Measurements from ENCODE around the gene DACT3.

DACT3 gene

GRCh38 chr19:46626446-46626845, 34.5 kb downstream of the DACT3 start:
- DNase-seq (ENCODE audit: low read depth, low spot score) = no peak
- POLR2A ChIA-PET = interaction anchor here (1.5 kb wide), 1 partner anchor 16 kb away, joined by 4 read pairs; no protein-coding TSS in a partner anchor
- H3K4me3 ChIP-seq (ENCODE audit: low read depth, low read length) = no peak overlapping the region
- no peak for TF ChIP-seq CTCF (IDR thresholded peaks at IDR 0.05; ENCODE audit: insufficient read depth, low read length, missing control alignments)
- CTCF ChIA-PET = interaction anchor here (1.3 to 6.1 kb wide), 3 partner anchors 12 to 36 kb away, joined by 4 to 66 read pairs (median 25); partner anchors contain the start of gene DACT3

GRCh38 chr19:46625731-46626130, 35.3 kb downstream of the DACT3 start:
- no peak for TF ChIP-seq CTCF (IDR thresholded peaks at IDR 0.05; ENCODE audit: insufficient read depth, low read length, missing control alignments)
- POLR2A ChIA-PET = interaction anchor here (1.5 kb wide), 1 partner anchor 15 kb away, joined by 4 read pairs; no protein-coding TSS in a partner anchor
- H3K4me3 ChIP-seq (ENCODE audit: low read depth, low read length) = no peak overlapping the region
- CTCF ChIA-PET = interaction anchor here (1.5 to 6.1 kb wide), 4 partner anchors 11 to 37 kb away, joined by 3 to 66 read pairs (median 15); partner anchors contain the start of genes DACT3 and GNG8
- no peak for DNase-seq (ENCODE audit: low read depth, low spot score)

GRCh38 chr19:46624958-46625661, 35.9 kb downstream of the DACT3 start, which contains the start of gene PTGIR:
TSS of gene PTGIR (minus strand) at chr19:46625089. CDS start at chr19:46624225, 864 bp downstream.
- ChIA-PET POLR2A (interaction anchor here (1.5 to 1.8 kb wide), 2 partner anchors 14 to 24 kb away, joined by 4 to 6 read pairs; partner anchors contain the start of gene CALM3), CTCF (interaction anchor here (0.7 to 6.1 kb wide), 6 partner anchors 8 to 124 kb away, joined by 3 to 66 read pairs (median 4); partner anchors contain the start of genes DACT3 and GNG8)
- TF ChIP-seq CTCF (IDR thresholded peaks at IDR 0.05; ENCODE audit: insufficient read depth, low read length, missing control alignments) = no peak
- peak within 1 kb of the TSS; percentile 50 for H3K4me3 ChIP-seq (ENCODE audit: low read depth, low read length)
- no peak for DNase-seq (ENCODE audit: low read depth, low spot score)

GRCh38 chr19:46623915-46624502, 37.0 kb downstream of the DACT3 start:
- no peak for TF ChIP-seq CTCF (IDR thresholded peaks at IDR 0.05; ENCODE audit: insufficient read depth, low read length, missing control alignments)
- DNase-seq (ENCODE audit: low read depth, low spot score) = no peak
- POLR2A ChIA-PET = interaction anchor here (1.8 kb wide), 1 partner anchor 23 kb away, joined by 6 read pairs; the partner anchor contains the start of gene CALM3
- CTCF ChIA-PET = interaction anchor here (1.0 to 6.1 kb wide), 5 partner anchors 10 to 125 kb away, joined by 3 to 66 read pairs (median 5); partner anchors contain the start of genes DACT3 and GNG8
- H3K4me3 ChIP-seq (ENCODE audit: low read depth, low read length) = peak overlapping the region; percentile 27

- no peak for DNase-seq (ENCODE audit: low read depth, low spot score)
- no peak for TF ChIP-seq CTCF (IDR thresholded peaks at IDR 0.05; ENCODE audit: insufficient read depth, low read length, missing control alignments)
- POLR2A ChIA-PET = no interaction called here
- CTCF ChIA-PET = interaction anchor here (0.9 to 19.1 kb wide), 4 partner anchors 8 to 107 kb away, joined by 3 to 685 read pairs (median 46); partner anchors contain the start of gene DACT3
- H3K4me3 ChIP-seq (ENCODE audit: low read depth, low read length) = no peak overlapping the region
These were observed 38.9 kb downstream of the DACT3 start for GRCh38 chr19:46622118-46622446.
